SK-N-SH (cell line): ENCODE data around the gene RAB3D. TPM values are rescaled to one million over a fixed set of nuclear protein-coding genes. Genes with fewer than 3 reads are reported as not detected.

Experiments
- CTCF ChIA-PET: fragments of 300-600, 350-600 bp; formaldehyde crosslinking; extraction: SDS; loops from one replicate; lab custom pipeline; 2021; lab: Yijun Ruan, JAX
- POLR2A ChIA-PET: fragments of 350-600 bp; sonication (Branson Sonifier 250); formaldehyde crosslinking; extraction: SDS; loops from one replicate; lab custom pipeline; 2020; ENCODE audit warnings: antibody characterized with exemption, inconsistent platforms; lab: Yijun Ruan, JAX
- DNase-seq: peaks from one replicate; pipeline ENCODE4 v3.0.0; 2012
- H2AFZ ChIP-seq: fragments of 200-600 bp; sonication (generic); 2 replicates; pipeline ENCODE4 v1.8.1; 2016; ENCODE audit warnings: antibody characterized with exemption, mild to moderate bottlenecking, low read depth
- H3F3A ChIP-seq: fragments of 200-600 bp; sonication (generic); replicated peaks from 2 replicates; pipeline ENCODE3; 2016; ENCODE audit warnings: antibody characterized with exemption, mild to moderate bottlenecking; ENCODE audit not compliant: insufficient read depth
- H3K27ac ChIP-seq, 2 experiments: fragments of 200-500 bp in 1 of 2; fragments of 200-600 bp in 1 of 2; sonication (Bioruptor generic) in 1 of 2; sonication (generic), shearing (Covaris generic) in 1 of 2; 2 replicates each; pipeline versions ENCODE4 v1.5.1 to v1.6.1; 2014 to 2016; ENCODE audit warnings: low read depth in 2 of 2, inconsistent platforms in 1 of 2, low read length in 1 of 2, mild to moderate bottlenecking in 1 of 2, mixed read lengths in 1 of 2
- H3K27me3 ChIP-seq: fragments of 200-600 bp; sonication (generic), shearing (Covaris generic); 2 replicates; pipeline ENCODE4 v1.6.1; 2016; ENCODE audit warnings: mixed run types; ENCODE audit not compliant: insufficient read depth
- H3K36me3 ChIP-seq, 2 experiments: fragments of 200-500 bp in 1 of 2; fragments of 200-600 bp in 1 of 2; sonication (Bioruptor generic) in 1 of 2; sonication (generic) in 1 of 2; replicated peaks in 1 of 2; 2 replicates each; pipeline versions ENCODE3 to v1.5.1; 2014 to 2016; ENCODE audit warnings: low read length in 1 of 2, mild to moderate bottlenecking in 1 of 2; ENCODE audit not compliant: insufficient read depth in 2 of 2, control insufficient read depth in 1 of 2
- H3K4me1 ChIP-seq, 2 experiments: fragments of 200-500 bp in 1 of 2; fragments of 200-600 bp in 1 of 2; sonication (Bioruptor generic) in 1 of 2; sonication (generic), shearing (Covaris generic) in 1 of 2; 2 replicates each; pipeline versions ENCODE4 v1.5.1 to v1.6.1; 2014 to 2016; ENCODE audit warnings: low read depth in 1 of 2, low read length in 1 of 2, mixed run types in 1 of 2; ENCODE audit not compliant: insufficient read depth in 2 of 2, control insufficient read depth in 1 of 2
- H3K4me2 ChIP-seq: fragments of 200-600 bp; sonication (generic), shearing (Covaris generic); 2 replicates; pipeline ENCODE4 v1.6.1; 2017; ENCODE audit warnings: mixed run types
- H3K4me3 ChIP-seq, 2 experiments: fragments of 200-500 bp in 1 of 2; fragments of 200-600 bp in 1 of 2; sonication (Bioruptor generic) in 1 of 2; sonication (generic), shearing (Covaris generic) in 1 of 2; 2 replicates each; pipeline versions ENCODE4 v1.5.1 to v1.8.1; 2014 to 2016; ENCODE audit warnings: low read depth in 2 of 2, inconsistent platforms in 1 of 2, low read length in 1 of 2, mild to moderate bottlenecking in 1 of 2, mixed read lengths in 1 of 2, moderate library complexity in 1 of 2
- H3K79me2 ChIP-seq: fragments of 200-600 bp; sonication (generic); 2 replicates; pipeline ENCODE4 v1.8.1; 2017; ENCODE audit warnings: mild to moderate bottlenecking; ENCODE audit not compliant: insufficient read depth
- H3K9ac ChIP-seq: fragments of 200-600 bp; sonication (generic); 2 replicates; pipeline ENCODE4 v1.6.1; 2017; ENCODE audit warnings: mixed run types
- H3K9me2 ChIP-seq: fragments of 200-600 bp; sonication (generic); 2 replicates; pipeline ENCODE4 v1.6.1; 2017; ENCODE audit warnings: mixed run types
- H3K9me3 ChIP-seq: fragments of 200-600 bp; sonication (generic); 2 replicates; pipeline ENCODE4 v1.6.1; 2017; ENCODE audit warnings: mixed run types, mild to moderate bottlenecking, moderate library complexity
- H4K20me1 ChIP-seq: fragments of 200-600 bp; sonication (generic); 2 replicates; pipeline ENCODE4 v1.6.1; 2017; ENCODE audit warnings: mild to moderate bottlenecking, mixed run types; ENCODE audit not compliant: insufficient read depth
- CHD2 ChIP-seq: fragments of 150-350 bp; IDR thresholded peaks from 2 replicates; pipeline ENCODE4 v1.6.1; 2018; ENCODE audit warnings: low read length; ENCODE audit not compliant: partially characterized antibody
- ELF1 ChIP-seq: IDR thresholded peaks from 2 replicates; pipeline ENCODE4 v1.4.0; 2012
- EP300 ChIP-seq, 2 experiments: IDR thresholded peaks; 2 replicates each; pipeline versions ENCODE4 v1.4.0 to v1.6.1; 2012; ENCODE audit warnings: borderline replicate concordance in 1 of 2, low read depth in 1 of 2, low read length in 1 of 2
- EZH2phosphoT487 ChIP-seq: fragments of 200-600 bp; sonication (generic); IDR thresholded peaks from 2 replicates; pipeline ENCODE4 v1.6.1; 2017; ENCODE audit warnings: low read depth, mixed run types, mild to moderate bottlenecking, antibody characterized with exemption, moderate library complexity, borderline replicate concordance
- FOSL2 ChIP-seq: IDR thresholded peaks from 2 replicates; pipeline ENCODE4 v1.4.0; 2012; ENCODE audit warnings: low read depth, mild to moderate bottlenecking, moderate library complexity, borderline replicate concordance
- FOXM1 ChIP-seq: IDR thresholded peaks from 2 replicates; pipeline ENCODE4 v1.4.0; 2012; ENCODE audit warnings: low read depth, mild to moderate bottlenecking
- GABPA ChIP-seq: IDR thresholded peaks from 2 replicates; pipeline ENCODE4 v1.4.0; 2012; ENCODE audit warnings: low read depth, mild to moderate bottlenecking
- IRF3 ChIP-seq: fragments of 150-350 bp; IDR thresholded peaks from 2 replicates; pipeline ENCODE4 v1.6.1; 2016; ENCODE audit warnings: mild to moderate bottlenecking, low read depth, low read length
- JUND ChIP-seq: IDR thresholded peaks from 2 replicates; pipeline ENCODE4 v1.4.0; 2012
- MEF2A ChIP-seq: IDR thresholded peaks from 2 replicates; pipeline ENCODE4 v1.4.0; 2012; ENCODE audit warnings: low read depth, borderline replicate concordance
- MXI1 ChIP-seq: IDR thresholded peaks from 2 replicates; pipeline ENCODE4 v1.6.1; 2012; ENCODE audit warnings: mild to moderate bottlenecking, low read depth, low read length, improper control_type of control experiment
- NFIC ChIP-seq: IDR thresholded peaks from 2 replicates; pipeline ENCODE4 v1.4.0; 2012; ENCODE audit warnings: borderline replicate concordance
- NRF1 ChIP-seq: IDR thresholded peaks from 2 replicates; pipeline ENCODE4 v1.6.1; 2012; ENCODE audit warnings: low read depth, mild to moderate bottlenecking, low read length
- POLR2AphosphoS5 ChIP-seq: IDR thresholded peaks from 2 replicates; pipeline ENCODE4 v1.6.1; 2012; ENCODE audit warnings: low read depth, low read length
- RAD21 ChIP-seq: IDR thresholded peaks from 2 replicates; pipeline ENCODE4 v1.6.1; 2012; ENCODE audit warnings: mild to moderate bottlenecking, low read length
- RFX5 ChIP-seq: IDR thresholded peaks from 2 replicates; pipeline ENCODE4 v1.6.1; 2012; ENCODE audit warnings: mild to moderate bottlenecking, improper control_type of control experiment, low read length
- SIN3A ChIP-seq: IDR thresholded peaks from 2 replicates; pipeline ENCODE4 v1.6.1; 2012; ENCODE audit warnings: low read depth, mild to moderate bottlenecking, low read length, moderate library complexity, borderline replicate concordance
- SMC3 ChIP-seq: IDR thresholded peaks from 2 replicates; pipeline ENCODE4 v1.6.1; 2012; ENCODE audit warnings: low read depth, low read length, improper control_type of control experiment
- TAF1 ChIP-seq: IDR thresholded peaks from 2 replicates; pipeline ENCODE4 v1.6.1; 2012; ENCODE audit warnings: low read depth, mild to moderate bottlenecking, low read length, moderate library complexity, borderline replicate concordance
- TCF12 ChIP-seq: IDR thresholded peaks from 2 replicates; pipeline ENCODE4 v1.4.0; 2012
- YY1 ChIP-seq: IDR thresholded peaks from 2 replicates; pipeline ENCODE4 v1.4.0; 2012; ENCODE audit warnings: low read depth, mild to moderate bottlenecking
- WGBS: methylation state at CpG from one replicate; pipeline ENCODE4 v1.1.6; 2017; ENCODE audit warnings: low lambda C conversion rate; 5-methylcytosine and 5-hydroxymethylcytosine counted together
- polyA plus RNA-seq, 3 experiments: library from polyadenylated mRNA; depleted of rRNA; stranded (reverse); fragments of >200 nt; gene quantifications; 2 replicates each; pipeline ENCODE4 v1.2.3, GENCODE V29; 2012
- TF ChIP-seq, protein P1 (sequence below): fragments of 200-600 bp; sonication (generic); IDR thresholded peaks from 2 replicates; pipeline ENCODE4 v1.6.1; 2017; ENCODE audit warnings: antibody characterized with exemption, mild to moderate bottlenecking, moderate library complexity

RAB3D gene
- polyA plus RNA-seq, 1 of the 3 experiments (the other 2 are of a cell fraction), result 27.0 TPM

GRCh38 chr19:11322269-11323024 is 17.0 kb downstream of the RAB3D start:
- no peak overlapping the region for H2AFZ ChIP-seq
- no peaks in the 10 kb centered on the region for H3K79me2 ChIP-seq
- no peak overlapping the region for H3K4me2 ChIP-seq
- no peak overlapping the region for H3K9ac ChIP-seq
- no peaks in the 10 kb centered on the region for H3K27me3 ChIP-seq
- H3K4me3 ChIP-seq, result no peak overlapping the region
- H3K36me3 ChIP-seq, result no peaks in the 10 kb centered on the region
- ChIA-PET CTCF (interaction anchor here (0.7 to 2.0 kb wide), 7 partner anchors 9 to 118 kb away, joined by 3 to 5 read pairs (median 3); partner anchors contain the start of genes PRKCSH, RAB3D and TSPAN16), POLR2A (no interaction called here)
- DNase-seq, result no peak
- no peaks in the 10 kb centered on the region for H4K20me1 ChIP-seq
- no peak overlapping the region for H3K27ac ChIP-seq
- H3K9me3 ChIP-seq, result no peaks in the 10 kb centered on the region
- WGBS, result 85% methylated on average over 7 of the region's 7 CpGs
- TF ChIP-seq FOXM1 (no peak), POLR2AphosphoS5 (no peak), IRF3 (no peak), NRF1 (no peak), TAF1 (no peak), EZH2phosphoT487 (no peak), ELF1 (no peak), SIN3A (no peak), MXI1 (no peak), EP300 (IDR thresholded peaks at IDR 0.05; ENCODE audit: borderline replicate concordance in 1 of 2, low read depth in 1 of 2, low read length in 1 of 2) (no peak), SMC3 (no peak)
- H3K4me1 ChIP-seq, result peaks cover 9 to 19% of the 10 kb centered on the region in 2 experiments
- H3K9me2 ChIP-seq, result no peaks in the 10 kb centered on the region
- peaks cover 13% of the 10 kb centered on the region for H3F3A ChIP-seq

- WGBS, result 95% methylated on average over 14 of the region's 14 CpGs
- TF ChIP-seq MXI1 (no peak), GABPA (no peak), EP300 (IDR thresholded peaks at IDR 0.05; ENCODE audit: borderline replicate concordance in 1 of 2, low read depth in 1 of 2, low read length in 1 of 2) (no peak), YY1 (no peak), EZH2phosphoT487 (no peak), MEF2A (no peak), FOSL2 (no peak), ELF1 (no peak), SIN3A (no peak), JUND (no peak), RAD21 (no peak), TCF12 (no peak), RFX5 (no peak), CHD2 (no peak), FOXM1 (no peak), SMC3 (no peak), NFIC (no peak)
- TF ChIP-seq, protein P1, sequence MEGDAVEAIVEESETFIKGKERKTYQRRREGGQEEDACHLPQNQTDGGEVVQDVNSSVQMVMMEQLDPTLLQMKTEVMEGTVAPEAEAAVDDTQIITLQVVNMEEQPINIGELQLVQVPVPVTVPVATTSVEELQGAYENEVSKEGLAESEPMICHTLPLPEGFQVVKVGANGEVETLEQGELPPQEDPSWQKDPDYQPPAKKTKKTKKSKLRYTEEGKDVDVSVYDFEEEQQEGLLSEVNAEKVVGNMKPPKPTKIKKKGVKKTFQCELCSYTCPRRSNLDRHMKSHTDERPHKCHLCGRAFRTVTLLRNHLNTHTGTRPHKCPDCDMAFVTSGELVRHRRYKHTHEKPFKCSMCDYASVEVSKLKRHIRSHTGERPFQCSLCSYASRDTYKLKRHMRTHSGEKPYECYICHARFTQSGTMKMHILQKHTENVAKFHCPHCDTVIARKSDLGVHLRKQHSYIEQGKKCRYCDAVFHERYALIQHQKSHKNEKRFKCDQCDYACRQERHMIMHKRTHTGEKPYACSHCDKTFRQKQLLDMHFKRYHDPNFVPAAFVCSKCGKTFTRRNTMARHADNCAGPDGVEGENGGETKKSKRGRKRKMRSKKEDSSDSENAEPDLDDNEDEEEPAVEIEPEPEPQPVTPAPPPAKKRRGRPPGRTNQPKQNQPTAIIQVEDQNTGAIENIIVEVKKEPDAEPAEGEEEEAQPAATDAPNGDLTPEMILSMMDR, result no peak
- DNase-seq, result no peak
- Histone ChIP-seq H3K27ac (no peak overlapping the region; a peak in 1 of 4 replicates), H3K4me1 (peaks cover 9 to 19% of the 10 kb centered on the region in 2 experiments), H3K9ac (no peak overlapping the region), H3K9me2 (no peaks in the 10 kb centered on the region), H3K9me3 (no peaks in the 10 kb centered on the region), H4K20me1 (no peaks in the 10 kb centered on the region), H3K27me3 (no peaks in the 10 kb centered on the region), H3F3A (peaks cover 13% of the 10 kb centered on the region), H3K4me3 (no peak overlapping the region), H3K79me2 (no peaks in the 10 kb centered on the region), H3K4me2 (no peak overlapping the region), H3K36me3 (no peaks in the 10 kb centered on the region), H2AFZ (no peak overlapping the region)
- ChIA-PET CTCF (interaction anchor here (2.0 kb wide), 1 partner anchor 25 kb away, joined by 5 read pairs; the partner anchor contains the start of gene TSPAN16), POLR2A (interaction anchor here (0.5 to 1.6 kb wide), 3 partner anchors 18 to 132 kb away, joined by 3 to 5 read pairs (median 4); partner anchors contain the start of gene RAB3D)
Observed at GRCh38 chr19:11321191-11322126, 18.0 kb downstream of the RAB3D start.
